Stimulated activated CD4-positive, alpha-beta T cell treated with anti-CD3 and anti-CD28 coated beads, Interleukin-12 subunit alpha, Interleukin-12 subunit beta, amount 100 ng/mL, for 4 hours (primary cell): Measurements from ENCODE around the gene KLK1.
"Not testable (repeated sequence)": the region's sequence is repeated elsewhere in the genome, so short reads cannot be mapped to it uniquely, and the experiment has no call there.

Source experiments
- DNase-seq: peaks from one replicate; pipeline ENCODE4 v3.0.0-alpha.2; 2020

Gene KLK1

DNA sequence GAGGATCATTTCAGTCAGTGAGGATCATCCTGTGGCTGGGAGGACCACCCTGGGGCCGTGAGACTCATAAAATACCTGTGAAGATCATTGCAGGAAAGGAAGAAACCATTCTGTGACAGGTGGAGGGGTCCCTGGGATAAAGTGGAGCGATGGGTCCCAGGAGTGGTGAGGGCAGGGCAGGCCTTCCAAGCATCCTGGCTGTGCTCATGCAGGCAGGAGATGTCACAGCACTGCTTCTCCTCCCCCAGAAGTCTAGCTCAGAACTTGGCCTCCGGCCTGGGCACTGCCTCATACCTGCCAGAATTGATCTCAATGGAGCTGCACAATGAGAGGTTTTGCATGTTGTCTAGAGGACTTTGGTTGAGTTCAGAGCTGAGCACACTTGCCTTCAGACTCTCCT is 11.1 kb downstream of the KLK1 start:
- DNase-seq = no peak

DNA sequence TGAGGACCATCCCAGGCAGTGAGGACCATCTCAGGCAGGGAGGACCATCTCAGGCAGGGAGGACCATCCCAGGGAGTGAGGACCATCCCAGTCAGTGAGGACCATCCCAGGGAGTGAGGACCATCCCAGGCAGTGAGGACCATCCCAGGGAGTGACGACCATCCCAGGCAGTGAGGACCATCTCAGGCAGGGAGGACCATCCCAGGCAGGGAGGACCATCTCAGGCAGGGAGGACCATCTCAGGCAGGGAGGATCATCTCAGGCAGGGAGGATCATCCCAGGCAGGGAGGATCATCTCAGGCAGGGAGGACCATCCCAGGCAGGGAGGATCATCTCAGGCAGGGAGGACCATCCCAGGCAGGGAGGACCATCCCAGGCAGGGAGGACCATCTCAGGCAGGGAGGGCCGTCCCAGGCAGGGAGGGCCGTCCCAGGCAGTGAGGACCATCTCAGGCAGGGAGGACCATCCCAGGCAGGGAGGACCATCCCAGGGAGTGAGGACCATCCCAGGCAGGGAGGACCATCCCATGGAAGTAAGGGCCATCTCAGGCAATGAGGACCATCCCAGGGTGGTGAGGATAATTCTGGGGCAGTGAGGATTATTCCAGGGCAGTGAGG is 11.9 kb downstream of the KLK1 start:
- not testable (repeated sequence) for DNase-seq

DNA sequence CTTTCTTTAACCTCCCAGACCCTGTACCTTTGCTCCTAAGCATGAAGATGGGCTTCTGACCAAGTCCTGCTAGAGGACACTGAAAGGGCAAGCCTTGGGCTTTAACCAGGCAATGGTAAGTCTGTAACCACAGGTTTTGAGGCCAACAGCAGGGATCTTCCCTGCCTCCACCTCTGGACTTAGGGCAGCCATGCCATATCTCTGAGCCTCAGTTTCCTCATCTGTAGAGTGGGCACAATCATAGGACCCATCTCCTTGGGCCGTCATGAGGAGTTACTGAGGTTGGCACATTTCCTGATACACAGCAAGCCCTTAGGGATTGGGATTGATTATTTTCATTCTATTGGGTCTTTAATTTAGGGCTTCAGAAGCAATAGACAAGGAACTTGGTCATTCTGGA is 14.7 kb downstream of the KLK1 start:
- DNase-seq = no peak

DNA sequence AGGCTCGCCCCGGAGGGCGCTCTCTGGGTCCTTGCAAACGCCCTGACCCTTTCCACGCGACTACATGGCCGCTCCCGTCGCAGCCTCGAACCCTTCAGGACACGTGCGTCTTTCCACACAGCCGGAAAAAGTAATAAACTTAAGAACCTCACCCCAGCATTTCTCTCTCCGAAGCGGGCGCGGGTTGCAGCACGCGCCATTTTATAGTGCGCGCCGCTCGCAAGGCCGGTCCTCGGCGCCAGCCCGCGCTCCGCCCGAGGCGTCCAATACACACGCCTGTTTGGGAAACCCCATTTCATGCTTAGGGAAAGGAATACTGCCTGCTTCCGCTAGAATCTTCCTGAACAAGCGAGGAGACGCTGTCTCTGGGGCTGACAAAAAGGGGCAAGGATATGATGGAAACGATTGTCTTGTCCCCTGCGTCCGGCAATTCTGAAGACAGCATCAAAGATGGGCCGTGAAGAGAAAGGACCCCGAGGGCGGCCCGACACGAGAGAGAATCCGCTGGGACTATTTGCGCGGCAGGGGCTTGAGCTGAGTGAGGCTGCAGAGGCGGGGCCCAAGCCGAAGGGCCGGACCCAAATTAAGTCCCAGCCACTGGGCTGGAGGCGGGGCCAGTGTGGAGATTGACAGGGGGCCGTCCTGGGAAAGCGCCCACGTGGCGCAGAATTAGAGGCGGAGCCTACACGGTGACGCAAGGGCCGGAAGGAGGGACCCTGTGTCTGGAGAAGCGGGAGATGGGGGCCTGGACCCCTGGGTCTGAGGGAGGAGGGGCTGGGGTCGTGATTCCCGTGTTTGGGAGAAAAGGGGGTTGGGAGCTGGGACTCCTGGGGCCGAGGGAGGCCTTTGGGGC is 18.9 kb downstream of the KLK1 start:
- peak; percentile 98 for DNase-seq

DNA sequence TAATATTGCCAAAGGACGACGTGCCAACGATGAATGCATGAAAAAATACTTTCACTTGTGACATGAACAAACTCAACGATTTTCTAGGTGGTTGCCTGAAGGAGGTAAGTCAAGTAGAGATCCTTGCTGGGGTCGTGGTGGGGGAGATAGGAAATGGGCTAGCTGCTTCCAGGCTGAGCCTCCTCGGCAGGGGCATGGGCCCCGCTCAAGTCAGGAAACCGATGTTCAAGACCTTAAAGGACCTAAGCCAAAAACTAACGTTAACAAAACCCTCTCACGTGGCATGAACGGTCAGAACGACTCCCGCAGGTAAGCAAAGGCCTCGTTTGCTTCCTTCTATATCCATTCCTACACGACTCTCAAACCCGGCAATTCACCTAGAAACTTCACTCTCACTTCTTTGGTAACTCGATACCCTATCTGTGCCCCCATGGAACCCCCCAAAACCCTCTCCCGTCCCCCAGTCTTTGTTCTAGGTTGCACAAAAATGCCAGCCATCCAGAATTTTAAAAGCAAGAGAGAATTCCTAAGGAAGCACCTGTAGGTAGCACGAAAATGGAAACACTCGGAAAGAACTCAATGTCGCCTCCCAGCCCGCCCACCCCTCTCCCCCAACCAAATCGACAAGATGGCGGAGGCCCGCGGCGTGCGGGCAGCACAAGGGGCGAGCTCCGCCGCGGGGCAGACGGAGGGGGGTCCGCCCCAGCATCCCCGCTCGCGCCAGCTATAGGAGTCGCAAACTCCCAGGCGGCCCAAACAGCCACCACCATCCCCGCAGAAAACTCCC is 19.8 kb downstream of the KLK1 start:
- peak; percentile 48 for DNase-seq

DNA sequence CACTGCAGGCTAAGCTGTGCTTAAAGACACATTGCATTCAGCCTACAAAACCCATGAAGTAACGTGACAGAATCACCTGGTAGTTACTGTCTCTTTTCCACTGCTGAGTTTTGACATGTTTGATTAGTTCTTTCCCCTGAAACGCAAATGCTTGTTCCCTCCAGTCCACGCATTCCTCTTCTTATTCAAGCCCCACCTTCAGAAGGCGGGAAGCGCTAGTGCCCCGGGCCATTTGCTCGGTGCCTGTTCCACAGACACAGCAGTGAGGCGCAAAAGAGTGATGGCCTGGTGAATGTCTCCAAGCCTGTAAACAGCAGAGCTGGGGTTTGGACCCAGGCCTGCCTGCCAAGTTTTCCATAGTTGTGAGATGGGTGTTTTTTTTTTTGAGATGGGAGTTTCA is 22.5 kb downstream of the KLK1 start:
- DNase-seq = no peak

DNA sequence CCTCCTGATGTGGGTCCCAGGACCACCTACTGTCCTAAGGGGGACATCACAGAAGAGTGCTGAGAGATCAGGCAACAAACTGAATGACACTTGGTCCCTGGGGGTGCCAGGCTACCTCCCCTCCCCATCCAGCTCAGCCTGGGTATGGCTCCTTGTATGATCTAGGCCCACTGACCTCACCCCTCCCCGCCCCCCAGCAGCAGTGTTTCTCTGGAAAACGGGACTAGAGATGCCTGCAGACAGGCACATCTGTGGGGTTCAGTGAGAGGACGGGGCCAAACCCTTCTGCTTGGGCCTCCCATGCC is 24.1 kb downstream of the KLK1 start:
- DNase-seq = no peak

DNA sequence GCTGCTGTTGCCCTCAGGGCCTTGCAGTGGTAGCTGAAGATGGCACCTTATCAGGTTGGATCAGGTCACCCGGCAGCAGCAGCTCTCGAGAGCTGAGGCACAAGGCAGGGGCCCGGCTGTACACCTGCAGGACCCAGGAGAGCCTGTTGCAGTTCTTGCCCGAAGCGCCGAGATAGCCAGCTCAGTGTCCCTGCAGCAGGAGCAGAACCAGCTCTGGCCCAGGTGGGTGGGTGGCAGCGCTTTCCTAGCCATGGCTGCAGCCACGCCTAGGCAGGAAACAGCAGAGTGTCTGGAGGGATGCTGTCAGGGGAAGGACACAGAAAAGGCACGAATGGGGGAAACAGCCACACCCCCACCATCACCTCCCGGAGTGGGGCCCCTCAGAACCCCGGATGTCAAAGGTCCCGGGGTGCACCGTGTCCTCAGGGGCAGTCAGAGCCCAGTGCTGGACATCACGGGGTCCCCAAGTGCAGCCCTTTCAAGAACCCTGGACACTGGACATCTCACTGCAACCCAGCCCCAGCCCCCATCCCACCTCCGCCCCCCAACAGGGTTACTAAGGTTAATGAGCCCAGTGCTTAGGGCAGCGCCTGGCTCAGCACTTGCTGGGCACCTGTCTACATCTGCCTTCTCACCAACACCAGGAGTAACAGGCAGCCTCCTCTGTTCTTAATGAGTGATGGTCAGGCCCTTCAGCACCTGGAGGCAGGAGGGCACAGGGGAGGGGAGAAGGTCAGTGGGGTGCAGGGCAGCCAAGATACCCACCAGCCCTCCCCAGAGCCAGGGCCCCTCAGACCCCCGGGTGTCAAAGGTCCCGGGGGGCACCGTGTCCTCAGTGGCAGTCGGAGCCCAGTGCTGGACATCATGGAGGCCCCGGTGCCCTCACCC is 24.7 kb downstream of the KLK1 start:
- no peak for DNase-seq

DNA sequence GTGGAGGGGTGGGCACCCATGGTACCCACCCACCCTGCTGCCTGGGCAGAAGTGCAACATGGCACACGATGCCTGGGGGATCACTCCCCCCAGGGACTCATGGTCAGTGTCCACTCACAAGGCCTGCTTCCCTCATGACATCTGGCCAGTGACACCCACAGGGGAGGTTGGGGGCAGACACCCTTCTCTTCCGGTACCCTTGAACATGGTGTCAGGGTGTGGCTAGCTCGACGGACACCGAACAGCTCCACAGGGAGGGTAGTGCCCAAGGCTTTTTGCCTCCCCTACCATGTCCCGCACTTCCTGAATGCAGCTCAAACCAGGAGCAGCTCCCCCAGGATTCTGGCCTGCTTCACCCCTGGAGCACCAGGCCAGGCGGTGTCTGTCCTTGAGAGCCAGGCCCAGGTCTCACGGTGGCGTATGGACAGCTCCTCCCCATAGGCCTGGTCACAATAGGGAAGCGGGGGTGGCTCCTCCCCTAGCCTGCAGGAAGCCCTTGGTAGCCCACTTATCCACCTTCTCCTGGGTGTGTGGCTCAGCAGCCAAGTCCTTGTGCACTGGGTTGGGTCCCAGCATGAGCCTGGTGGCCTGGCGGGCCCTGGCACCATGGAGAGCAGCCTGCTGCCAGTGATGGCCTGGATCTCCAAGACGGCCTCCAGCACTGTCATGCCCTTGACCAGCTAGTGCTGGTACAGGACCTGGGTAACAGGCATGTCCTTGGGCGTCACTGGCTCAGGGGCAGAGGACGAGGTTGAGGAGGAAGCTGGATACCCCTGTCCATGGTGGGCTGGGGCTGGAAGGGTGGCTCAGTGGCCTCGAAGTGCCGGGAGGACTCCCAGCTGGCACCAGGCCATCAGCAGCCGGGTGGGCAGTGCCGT is 25.6 kb downstream of the KLK1 start:
- DNase-seq = no peak

DNA sequence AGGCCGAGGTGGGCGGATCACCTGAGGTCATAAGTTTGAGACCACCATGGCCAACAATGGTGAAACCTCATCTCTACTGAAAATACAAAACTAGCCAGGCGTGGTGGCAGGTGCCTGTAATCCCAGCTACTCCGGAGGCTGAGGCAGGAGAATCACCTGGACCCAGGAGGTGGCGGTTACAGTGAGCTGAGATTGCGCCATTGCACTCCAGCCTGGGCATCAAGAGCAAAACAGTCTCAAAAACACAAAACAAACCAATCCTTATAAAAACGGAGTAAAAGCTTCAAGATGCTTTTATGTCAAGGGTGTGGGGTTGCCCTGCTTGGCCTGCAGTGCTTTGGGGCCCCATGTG is 26.2 kb downstream of the KLK1 start:
- no peak for DNase-seq

DNA sequence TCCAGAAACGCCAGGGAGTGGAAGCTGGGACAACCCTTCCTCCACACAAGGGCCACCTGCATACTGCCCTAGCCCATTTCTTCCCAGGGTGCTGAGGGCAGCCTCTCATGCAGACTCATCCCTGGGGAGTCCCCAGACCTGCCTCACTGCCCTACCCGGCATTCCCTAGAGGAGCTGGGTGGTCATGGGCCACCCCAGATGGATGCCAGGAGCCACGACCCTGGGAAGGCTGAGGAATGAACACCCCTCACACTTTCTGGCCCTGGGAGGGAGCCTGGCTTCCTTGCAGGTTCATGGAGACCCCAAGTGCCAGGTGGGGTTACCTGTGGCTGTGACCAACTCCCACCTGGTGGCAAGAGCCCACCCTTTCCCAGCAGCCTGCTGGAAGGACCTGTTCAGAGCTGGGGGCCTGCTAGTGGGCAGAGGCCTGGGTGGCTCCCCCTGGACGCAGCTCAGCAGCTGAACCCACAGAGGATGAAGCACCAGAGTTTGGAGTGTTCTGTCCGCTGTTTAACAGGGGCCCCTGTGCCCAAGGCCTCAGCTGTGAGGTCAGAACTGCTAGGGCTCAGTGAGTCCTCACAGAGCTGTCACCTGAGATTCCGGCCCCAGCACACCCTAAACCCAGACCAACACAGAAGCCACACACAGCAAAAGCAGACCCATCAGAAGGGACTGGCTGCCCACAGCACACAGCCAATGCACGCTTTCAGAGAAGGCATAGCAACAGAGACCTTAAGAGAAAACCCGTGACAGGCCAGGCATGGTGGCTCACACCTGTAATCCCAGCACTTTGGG is 26.8 kb downstream of the KLK1 start:
- DNase-seq = no peak

DNA sequence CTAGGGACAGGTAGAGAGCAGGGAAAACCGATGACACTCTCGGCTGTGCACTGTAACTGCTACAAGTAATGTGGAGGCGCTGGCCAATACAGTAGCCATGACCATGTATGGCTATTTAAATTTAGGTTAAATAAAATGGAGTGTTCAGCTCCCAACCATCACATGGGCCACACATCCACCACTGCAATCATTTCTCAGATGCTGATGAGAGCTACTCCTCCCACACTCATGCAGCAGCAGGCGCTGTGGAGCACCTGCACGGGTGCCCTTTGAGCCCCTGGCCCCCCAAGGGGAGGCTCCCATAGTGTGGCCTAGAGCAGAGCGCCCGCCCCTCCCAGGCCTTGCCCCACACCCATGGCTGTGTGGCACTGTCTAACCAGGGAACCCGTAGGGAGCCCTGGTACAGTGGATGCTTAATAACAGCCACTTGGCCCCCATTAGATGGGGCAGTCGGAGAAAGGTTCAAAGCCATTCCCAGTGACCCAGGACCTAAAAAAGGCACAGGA is 27.4 kb downstream of the KLK1 start:
- DNase-seq = no peak

DNA sequence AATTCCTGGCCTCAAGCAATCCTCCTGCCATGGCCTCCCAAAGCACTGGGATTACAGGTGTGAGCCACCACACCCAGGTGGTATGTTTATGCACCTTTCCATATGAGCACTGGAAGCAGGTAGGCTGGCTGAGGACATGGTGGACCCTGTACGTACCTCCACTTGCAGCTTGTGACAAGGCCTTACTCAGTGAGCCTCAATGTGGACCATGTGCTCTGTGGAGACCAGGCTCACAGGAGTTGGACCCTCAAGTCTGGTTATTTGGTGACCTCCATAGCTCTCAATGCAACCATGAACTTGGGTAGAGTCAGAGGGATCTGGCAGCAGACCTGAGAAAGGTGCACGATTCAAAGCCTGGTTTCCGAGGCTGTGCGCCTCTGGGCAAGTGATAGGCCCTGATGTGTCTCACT is 27.9 kb downstream of the KLK1 start:
- no peak for DNase-seq

DNA sequence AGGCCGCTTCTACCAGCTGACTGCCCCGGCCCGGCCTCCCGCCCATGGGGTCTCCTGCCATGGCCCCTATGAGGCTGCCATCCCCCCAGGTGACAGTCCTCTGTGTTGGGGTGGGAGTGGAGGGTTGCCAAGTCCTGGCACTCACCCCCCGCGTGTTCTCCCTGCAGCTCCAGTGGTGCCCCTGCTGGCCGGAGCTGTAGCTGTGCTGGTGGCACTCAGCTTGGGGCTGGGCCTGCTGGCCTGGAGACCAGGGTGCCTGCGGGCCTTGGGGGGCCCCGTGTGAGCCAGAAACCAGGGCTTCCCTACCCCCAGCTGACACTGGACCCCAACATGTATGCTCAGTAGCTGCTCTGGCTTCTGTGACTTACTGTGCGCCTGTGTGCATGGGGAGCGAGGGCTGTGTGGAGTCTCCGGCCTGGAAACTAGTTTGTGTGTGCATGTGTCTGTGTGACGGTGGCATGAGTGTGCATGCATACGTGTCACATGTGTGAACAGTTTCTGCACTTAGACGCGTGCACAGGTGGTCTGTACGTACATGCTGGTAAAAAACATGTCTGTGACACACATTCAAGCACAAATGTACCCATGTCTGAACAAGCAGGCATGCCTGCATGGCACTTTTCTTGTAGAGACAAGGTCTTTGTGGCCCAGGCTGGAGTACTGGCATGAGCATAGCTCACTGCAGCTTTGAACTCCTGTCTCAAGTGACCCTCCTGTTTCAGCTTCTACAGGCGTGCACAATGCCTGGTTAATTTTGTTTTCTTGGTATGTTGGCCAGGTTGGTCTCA is 28.5 kb downstream of the KLK1 start:
- peak; percentile 42 for DNase-seq

DNA sequence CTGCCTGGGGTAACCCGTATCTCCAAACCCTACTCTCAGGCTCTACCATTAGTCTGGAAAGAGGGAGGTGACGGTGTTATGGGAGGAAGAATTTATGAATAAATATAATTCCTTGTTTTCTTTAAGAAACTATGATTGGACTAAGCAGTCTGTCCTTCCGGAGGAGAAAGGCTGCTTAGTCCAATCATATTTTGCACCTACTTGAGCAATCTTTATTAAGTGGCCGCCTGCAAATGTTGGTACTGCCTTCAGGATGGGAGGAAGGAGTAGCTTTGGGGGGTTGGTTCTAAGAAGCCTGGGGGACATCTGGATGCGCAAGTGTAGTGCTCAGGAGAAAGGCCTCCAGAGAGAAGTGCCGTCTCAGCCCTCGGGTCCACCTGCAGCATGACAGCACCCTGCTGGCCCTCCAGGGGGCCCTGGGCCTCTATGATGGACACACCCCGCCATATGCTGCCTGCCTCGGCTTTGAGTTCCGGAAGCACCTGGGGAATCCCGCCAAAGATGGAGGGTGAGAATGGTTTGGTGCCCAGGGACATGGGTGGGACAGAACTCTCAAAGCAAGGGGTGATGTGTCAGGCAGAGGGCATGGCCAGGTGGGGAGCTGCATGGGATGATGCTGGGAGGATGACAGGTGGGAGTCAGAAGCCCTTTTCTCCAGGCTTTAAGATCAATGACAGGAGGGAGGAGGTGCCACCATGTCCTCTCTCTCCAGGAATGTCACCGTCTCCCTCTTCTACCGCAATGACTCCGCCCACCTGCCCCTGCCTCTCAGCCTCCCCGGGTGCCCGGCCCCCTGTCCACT is 29.3 kb downstream of the KLK1 start:
- peak; percentile 39 for DNase-seq

DNA sequence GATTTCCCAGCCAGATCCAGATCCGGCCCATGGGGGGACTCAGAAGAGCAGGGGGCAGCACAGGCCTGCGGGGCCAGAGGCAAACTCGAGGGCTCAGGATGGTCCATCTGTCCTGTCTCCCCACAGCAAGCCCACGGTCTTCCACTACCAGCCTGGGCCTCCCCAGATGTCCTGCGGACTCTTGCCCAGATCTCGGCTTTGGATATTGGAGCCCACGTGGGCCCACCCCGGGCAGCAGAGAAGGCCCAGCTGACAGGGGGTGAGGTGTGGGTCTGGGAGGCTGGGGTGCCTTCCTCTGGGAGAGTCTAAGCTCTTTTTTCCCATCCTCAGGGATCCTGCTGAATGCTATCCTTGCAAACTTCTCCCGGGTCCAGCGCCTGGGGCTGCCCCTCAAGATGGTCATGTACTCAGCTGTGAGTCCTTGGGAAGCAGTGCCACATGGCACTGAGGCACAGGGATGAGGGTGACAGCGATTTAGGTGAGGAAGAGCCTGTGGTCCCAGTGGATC is 30.0 kb downstream of the KLK1 start:
- no peak for DNase-seq

DNA sequence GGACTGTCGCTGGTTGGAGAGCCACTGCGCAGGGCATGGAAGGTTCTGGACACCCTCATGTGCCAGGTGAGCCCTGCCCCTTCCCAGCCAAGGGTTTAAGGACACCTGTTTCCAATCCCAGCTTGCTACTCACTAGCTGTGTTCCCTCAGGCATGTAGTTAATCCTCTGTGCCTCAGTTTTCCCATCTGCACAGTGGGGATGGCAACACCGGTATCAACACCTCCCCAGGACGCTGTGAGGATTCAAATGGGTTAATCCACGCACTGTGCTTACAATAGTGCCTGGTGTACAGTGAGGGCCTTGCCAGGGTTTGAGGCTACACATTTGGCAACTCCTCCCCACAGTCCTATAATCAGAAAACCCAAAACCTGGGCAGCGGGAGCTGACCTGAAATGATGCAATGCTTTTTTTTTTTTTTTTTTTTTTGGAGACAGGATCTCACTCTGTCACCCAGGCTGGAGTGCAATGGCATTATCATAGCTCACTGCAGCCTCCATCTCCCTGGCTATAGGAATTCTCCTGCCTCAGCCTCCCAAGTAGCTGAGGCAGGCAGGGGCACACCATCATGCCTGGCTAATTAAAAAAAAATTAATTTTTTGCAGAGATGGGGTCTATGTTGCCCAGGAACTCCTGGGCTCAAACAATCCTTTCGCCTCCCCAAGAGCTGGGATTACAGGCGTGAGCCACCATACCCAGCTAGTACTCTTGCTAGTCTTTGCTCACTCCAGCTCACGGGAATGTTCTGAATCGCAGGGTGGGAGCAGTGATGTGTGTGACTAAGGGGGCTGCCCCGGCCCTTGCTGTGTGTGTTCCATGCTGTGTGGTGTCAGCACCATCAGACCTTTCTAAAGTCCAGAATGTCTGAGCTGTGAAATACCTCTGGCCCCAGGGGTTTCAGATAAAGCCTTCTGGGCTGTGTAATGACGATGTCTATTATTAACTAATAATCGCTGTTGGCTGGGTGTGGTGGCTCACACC is 31.0 kb downstream of the KLK1 start:
- no peak for DNase-seq
